Fibroblast of skin of right quadriceps (primary cell): ENCODE data around the gene VDR.
A peak's percentile ranks its signal among the peaks of the same experiment; 100 is the strongest.

ENCODE experiments used
- DNase-seq: peaks from one replicate; pipeline ENCODE4 v3.0.0-alpha.2; 2013

Gene VDR

GRCh38 chr12:47927346-47927745 is 22.6 kb upstream of the VDR start:
- DNase-seq: no peak

- no peak for DNase-seq
These were observed 17.1 kb upstream of the VDR start for GRCh38 chr12:47921907-47922306.

GRCh38 chr12:47920913-47921312 is 16.1 kb upstream of the VDR start:
- DNase-seq: no peak

- no peak for DNase-seq
These were observed 8.3 kb upstream of the VDR start for GRCh38 chr12:47913081-47913480.

GRCh38 chr12:47912556-47912955 is 7.8 kb upstream of the VDR start:
- no peak for DNase-seq

- no peak for DNase-seq
These were observed 6.2 kb upstream of the VDR start for GRCh38 chr12:47910981-47911380.

GRCh38 chr12:47910486-47910885 is 5.7 kb upstream of the VDR start:
- peak; percentile 80 for DNase-seq

- DNase-seq: peak; percentile 36
These were observed 5.2 kb upstream of the VDR start for GRCh38 chr12:47909839-47910465.

GRCh38 chr12:47908738-47909137 is 3.9 kb upstream of the VDR start:
- DNase-seq: no peak

- no peak for DNase-seq
These were observed 3.2 kb upstream of the VDR start for GRCh38 chr12:47907851-47908454.

- peak; percentile 80 for DNase-seq
These were observed 674 bp downstream of the VDR start for GRCh38 chr12:47903927-47904712.

GRCh38 chr12:47903151-47903611 is 1.6 kb downstream of the VDR start:
- DNase-seq: peak; percentile 75

GRCh38 chr12:47902131-47902639 is 2.6 kb downstream of the VDR start:
- no peak for DNase-seq

- no peak for DNase-seq
These were observed 3.1 kb downstream of the VDR start for GRCh38 chr12:47901718-47902093.

GRCh38 chr12:47901063-47901717 is 3.6 kb downstream of the VDR start:
- DNase-seq: no peak

- DNase-seq: no peak
These were observed 4.4 kb downstream of the VDR start for GRCh38 chr12:47900131-47901062.

GRCh38 chr12:47899466-47899865 is 5.3 kb downstream of the VDR start:
- DNase-seq: no peak

- no peak for DNase-seq
These were observed 8.2 kb downstream of the VDR start for GRCh38 chr12:47896633-47897032.

GRCh38 chr12:47896022-47896421 is 8.8 kb downstream of the VDR start:
- no peak for DNase-seq

GRCh38 chr12:47894652-47895051 is 10.1 kb downstream of the VDR start:
- no peak for DNase-seq

- DNase-seq: no peak
These were observed 10.7 kb downstream of the VDR start for GRCh38 chr12:47894068-47894467.

GRCh38 chr12:47892819-47893218 is 12.0 kb downstream of the VDR start:
- DNase-seq: no peak
